NT2/D1 (cell line): ENCODE data around the gene TRAK2.

ENCODE experiments used
- SUZ12 ChIP-seq: IDR thresholded peaks from 2 replicates; pipeline ENCODE4 v1.6.1; 2011; ENCODE audit not compliant: insufficient read length, insufficient read depth; ENCODE audit errors: extremely low read depth
- YY1 ChIP-seq: IDR thresholded peaks from 2 replicates; pipeline ENCODE4 v1.6.1; 2011; ENCODE audit not compliant: insufficient read length, insufficient read depth

- TF ChIP-seq SUZ12 (no peak), YY1 (no peak)
These were observed 6.4 kb downstream of the TRAK2 start for GRCh38 chr2:201444746-201445465.
